Vagina (tissue), 2 donors: ENCODE measurements around the gene USH1C.

Experiments used
- POLR2A ChIP-seq, 2 donors: fragments of 450-650 bp; IDR thresholded peaks; one replicate each; pipeline ENCODE4 v1.6.1; 2017; ENCODE audit warnings: antibody characterized with exemption in 2 of 2, mild to moderate bottlenecking in 2 of 2, moderate library complexity in 2 of 2
- POLR2AphosphoS5 ChIP-seq, 2 donors: sonication (generic); formaldehyde crosslinking; IDR thresholded peaks; one replicate each; pipeline ENCODE4 v1.9.0; 2017; ENCODE audit warnings: antibody characterized with exemption in 2 of 2, mild to moderate bottlenecking in 2 of 2, low read depth in 1 of 2; ENCODE audit not compliant: insufficient read depth in 1 of 2
- TF ChIP-seq, protein P1 (sequence below), 3 experiments: fragments of 450-650 bp in 2 of 3; fragments of 200-600 bp in 1 of 3; sonication (generic) in 1 of 3; IDR thresholded peaks; one replicate each; pipeline ENCODE4 v1.5.1; 2017 to 2019; ENCODE audit warnings: antibody characterized with exemption in 3 of 3, mild to moderate bottlenecking in 2 of 3, moderate library complexity in 2 of 3

DNA sequence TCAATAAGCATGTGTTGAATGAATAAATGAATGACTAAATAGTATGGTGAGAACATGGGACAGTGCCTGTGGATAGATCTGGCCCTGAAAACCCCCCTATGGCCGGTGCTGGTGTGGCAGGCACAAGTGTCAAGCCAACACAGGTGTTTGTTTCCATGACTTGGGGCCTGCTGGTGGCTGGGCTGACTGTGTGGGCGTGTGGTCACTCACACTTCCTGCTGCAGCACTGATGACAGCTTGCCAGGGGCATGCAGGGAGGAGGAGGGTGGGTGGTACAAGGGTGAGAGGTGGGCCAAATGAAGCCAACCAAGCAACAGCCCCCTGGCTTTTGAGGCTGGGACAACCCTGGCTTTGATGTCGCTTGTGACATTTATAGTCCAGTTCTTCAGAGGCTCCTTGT, 37.3 kb downstream of the USH1C start:
- TF ChIP-seq, protein P1, sequence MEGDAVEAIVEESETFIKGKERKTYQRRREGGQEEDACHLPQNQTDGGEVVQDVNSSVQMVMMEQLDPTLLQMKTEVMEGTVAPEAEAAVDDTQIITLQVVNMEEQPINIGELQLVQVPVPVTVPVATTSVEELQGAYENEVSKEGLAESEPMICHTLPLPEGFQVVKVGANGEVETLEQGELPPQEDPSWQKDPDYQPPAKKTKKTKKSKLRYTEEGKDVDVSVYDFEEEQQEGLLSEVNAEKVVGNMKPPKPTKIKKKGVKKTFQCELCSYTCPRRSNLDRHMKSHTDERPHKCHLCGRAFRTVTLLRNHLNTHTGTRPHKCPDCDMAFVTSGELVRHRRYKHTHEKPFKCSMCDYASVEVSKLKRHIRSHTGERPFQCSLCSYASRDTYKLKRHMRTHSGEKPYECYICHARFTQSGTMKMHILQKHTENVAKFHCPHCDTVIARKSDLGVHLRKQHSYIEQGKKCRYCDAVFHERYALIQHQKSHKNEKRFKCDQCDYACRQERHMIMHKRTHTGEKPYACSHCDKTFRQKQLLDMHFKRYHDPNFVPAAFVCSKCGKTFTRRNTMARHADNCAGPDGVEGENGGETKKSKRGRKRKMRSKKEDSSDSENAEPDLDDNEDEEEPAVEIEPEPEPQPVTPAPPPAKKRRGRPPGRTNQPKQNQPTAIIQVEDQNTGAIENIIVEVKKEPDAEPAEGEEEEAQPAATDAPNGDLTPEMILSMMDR (IDR thresholded peaks at IDR 0.05): no peak
- TF ChIP-seq POLR2AphosphoS5 (IDR thresholded peaks at IDR 0.05; ENCODE audit: insufficient read depth in 1 of 2, low read depth in 1 of 2) (no peak), POLR2A (IDR thresholded peaks at IDR 0.05) (no peak)
